Stimulated activated naive CD8-positive, alpha-beta T cell treated with anti-CD3 and anti-CD28 coated beads, Interleukin-15, Interleukin-2, amounts not matched to agents 100 U/mL and 50 U/mL, for 24 hours (primary cell): ENCODE data around the gene TMEM178B.
"Not testable (repeated sequence)": the region's sequence is repeated elsewhere in the genome, so short reads cannot be mapped to it uniquely, and the experiment has no call there.

ENCODE experiments used
- ATAC-seq: fragments of 150-1000 bp; cut with Tn5 transposase; one replicate; pipeline ENCODE4 v1.10.0; 2021
- DNase-seq: peaks from one replicate; pipeline ENCODE4 v3.0.0; 2021

Gene TMEM178B

DNA sequence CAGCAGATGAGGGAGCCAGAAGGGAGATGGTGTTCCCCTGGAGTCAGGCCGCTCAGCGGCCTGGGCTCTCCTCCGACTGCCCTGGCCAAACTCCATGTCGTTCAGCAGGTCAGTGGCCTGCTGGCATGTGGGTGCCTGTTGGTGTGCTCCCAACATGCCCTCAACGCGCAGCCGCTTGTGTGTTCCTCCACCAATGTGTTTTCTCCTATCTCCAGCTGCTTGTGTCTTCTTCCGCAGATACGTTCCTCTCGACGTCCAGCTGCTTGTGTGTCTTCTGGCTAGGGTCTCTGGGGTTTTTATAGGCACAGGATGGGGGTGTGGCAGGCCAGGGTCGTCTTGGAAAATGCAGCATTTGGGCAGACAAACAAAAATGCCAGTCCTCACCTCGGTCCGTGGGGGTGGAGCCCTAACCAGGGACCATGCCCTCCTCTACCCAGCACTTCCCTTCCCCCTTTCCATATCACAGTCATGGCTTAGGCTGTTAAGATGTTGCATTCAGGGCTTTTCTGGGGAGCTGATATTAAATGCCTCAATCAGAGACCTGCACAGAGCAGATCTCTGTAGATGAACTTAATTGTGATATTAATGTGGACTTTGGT is 111.6 kb downstream of the TMEM178B start:
- DNase-seq (no peak), ATAC-seq (no peak)

DNA sequence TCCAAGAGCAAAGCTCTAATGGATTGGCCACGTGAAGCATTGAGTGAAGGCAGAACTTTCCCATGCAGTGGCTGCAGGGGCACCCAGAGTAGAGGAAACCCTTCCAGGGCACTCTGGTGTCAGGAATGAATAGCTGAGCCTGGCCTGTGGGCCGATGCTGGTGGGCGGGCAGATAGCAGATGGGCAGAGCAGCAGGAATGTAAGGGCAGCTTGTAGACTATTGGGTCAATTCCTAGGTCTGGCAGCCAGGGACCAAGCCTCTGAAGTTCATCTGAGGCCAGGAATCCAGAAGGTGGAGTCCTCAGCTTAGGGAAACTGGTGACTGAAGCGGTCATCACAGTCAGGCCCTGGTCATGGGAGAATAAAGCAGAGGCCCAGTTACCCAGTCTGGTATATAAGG is 115.4 kb downstream of the TMEM178B start:
- ATAC-seq (no peak), DNase-seq (no peak)

DNA sequence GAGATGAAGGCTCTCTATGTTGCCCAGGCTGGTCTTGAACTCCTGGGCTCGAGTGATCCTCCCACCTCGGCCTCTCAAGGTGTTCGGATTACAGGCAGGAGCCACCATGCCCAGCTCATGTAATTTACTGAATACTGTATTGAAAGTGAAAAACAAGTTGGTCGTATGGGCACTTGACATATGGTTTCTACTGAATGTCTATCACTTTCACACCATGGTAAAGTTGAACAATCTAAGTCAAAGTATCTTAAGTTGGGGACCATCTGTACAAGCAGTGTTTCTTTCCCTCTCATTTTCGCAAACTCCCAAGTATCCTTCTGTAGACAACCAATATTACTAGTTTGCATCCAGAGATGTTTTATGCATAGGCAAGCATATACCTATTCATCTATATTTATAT is 116.6 kb downstream of the TMEM178B start:
- DNase-seq (no peak), ATAC-seq (no peak)

DNA sequence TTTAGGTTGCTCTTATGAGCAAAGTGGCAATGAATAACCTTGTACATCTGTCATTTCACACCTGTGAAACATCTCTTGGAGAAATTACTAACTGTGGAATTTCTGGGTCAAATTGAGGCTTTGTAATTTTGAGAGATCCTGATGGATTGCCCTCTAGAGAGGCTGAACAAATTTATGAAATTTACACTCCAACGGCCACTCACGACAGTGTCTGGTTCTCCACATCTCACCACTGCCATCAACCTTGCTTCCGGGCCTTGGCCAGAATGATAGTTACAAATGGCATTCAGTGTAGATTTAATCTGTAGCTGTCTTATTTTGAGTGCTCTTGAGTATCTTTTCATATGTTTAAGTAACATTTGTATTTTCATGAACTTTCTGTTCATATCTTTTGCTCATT is 117.4 kb downstream of the TMEM178B start:
- no peak for ATAC-seq
- DNase-seq: no peak

DNA sequence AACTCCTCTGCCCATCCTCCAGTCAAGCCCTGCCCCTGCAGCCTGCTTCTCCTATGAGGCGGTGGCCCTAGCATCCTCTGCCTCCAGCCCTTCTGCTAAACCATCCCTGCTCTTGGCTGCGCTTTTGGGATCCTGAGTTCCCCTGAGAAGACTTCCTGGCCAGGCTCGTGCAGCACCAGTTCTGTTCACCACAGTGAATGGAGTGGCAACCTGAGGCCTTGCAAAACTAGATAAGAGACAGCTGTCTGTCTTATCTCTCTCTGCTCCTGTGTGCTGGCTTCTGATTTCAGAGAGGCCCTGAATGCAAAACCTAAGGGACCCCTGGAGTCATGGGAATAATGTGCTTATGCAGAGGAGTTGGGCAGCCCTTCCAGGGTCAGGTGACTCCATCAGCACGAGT is 119.2 kb downstream of the TMEM178B start:
- DNase-seq (no peak), ATAC-seq (no peak)

DNA sequence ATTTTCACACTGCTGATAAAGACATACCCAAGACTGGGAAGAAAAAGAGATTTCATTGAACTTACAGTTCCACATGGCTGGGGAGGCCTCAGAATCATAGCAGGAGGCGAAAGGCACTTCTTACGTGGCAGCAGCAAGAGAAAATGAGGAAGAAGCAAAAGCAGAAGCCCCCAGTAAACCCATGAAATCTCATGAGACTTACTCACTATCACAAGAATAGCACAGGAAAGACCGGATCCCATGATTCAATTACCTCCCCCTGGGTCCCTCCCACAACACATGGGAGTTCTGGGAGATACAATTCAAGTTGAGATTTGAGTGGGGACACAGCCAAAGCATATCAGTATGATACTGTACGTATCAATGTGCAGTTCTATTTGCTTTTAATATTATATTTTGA is 121.9 kb downstream of the TMEM178B start:
- not testable (repeated sequence) for DNase-seq, ATAC-seq

DNA sequence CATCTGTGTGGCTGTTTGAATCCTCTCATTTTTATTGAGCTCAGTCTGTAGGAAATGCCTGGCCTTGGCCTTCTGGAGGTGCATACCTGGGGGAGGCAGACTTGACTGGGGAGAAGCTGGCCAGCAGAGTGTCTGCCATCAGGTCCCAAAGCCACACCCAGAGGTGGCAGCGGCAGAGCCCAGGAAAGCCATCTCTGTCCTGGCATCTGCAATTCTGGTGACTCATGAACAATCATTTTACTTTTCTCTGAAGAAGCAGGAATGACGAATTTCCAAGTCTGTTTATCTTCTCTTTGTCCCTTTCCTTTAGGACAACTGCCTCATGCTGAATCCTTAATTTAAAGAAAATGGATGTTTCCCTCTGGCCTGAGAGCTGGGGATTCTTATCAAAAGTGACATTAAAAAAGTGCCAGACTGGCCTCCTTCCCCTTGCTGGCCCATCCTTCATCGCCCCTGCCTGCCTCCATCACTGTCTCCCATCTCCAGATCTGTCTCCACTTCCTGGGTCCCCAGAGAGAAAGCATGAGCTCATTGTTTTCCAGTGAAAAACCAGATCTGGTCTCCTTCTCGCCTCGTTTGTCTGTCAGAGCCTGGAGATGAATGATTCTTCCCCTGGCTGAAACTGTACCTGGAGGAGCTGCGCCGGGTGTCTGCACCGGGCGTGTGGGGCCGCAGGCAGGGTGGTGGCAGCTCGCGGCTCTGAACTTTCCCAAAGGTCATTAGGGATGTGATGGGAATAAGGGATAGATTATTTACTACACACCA is 124.5 kb downstream of the TMEM178B start:
- ATAC-seq (no peak), DNase-seq (no peak)

DNA sequence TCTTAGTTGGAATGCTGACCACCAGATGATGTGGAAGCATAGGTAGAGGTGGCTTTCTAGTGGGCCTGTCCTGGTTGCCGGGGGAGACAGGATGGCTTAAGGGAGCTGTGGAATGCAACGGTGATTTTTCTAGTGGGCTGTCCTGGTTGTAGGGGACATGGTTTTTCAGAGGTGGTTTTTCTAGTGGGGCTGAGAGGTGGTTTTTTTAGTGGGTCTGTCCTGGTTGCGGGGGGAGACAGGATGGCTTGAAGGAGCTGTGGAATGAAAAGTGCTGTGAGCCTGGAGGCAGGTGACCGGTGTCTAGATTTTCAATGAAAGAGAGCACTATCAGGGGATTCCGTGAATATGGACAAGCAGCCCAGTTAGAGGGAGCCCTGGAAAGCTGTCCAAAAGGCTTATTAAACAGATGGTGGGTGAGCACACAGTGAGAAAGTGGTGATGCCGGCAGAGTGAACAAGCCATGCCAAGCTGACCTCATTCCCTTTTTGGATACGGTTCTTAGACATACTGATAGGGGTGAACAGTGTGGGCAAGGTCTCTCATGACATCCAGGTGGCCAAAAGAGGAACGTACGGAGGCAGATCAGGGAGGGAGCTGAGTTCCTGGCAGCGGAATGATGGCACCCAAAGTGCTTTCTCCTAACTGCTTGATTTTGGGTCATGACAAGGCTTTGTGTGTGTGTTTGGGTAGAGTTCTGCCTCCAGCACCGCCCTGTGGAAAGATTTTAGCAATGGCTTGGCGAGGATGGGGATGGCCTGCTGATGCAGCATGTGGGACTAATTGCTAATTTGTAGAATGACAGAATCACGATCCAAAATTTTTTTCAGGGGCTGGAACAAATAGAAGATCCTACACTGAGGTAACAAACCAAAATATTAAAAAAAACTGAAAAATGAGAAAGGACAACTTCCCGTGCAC is 126.6 kb downstream of the TMEM178B start:
- DNase-seq: no peak
- ATAC-seq: no peak

DNA sequence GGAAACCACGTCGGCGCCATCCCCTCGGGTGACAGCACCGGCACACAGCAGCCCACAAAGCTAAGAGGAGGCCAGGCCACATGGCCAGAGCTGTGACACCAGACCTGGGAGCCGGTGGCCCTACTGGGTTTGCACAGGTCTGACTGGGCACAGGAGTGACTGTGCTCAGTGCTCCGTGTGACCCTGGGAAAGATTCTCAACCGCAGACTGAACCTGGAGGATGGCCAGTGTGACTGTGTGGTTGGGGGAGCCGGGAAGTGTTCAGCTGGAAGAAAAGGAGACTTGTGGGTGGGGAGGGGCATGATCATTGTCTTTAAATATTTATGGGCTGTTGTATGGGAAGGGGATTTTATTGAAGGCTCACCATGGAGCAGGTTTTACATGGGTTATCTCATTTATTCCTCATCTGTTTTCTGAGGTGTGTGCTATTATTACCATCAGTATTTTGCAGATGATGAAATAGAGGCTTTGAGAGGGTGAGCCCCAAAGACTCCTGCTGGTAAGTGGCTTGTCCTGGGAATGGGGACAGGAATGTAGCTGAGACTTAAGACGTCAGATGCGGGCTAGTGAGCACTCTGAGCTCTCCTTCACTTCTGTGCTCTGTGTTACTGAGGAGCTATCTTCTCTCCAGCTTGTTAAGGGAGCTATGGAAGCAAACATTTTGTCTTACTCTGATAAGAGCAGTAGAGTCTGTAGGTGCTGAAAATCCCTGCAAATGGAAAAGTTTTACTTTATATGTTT is 127.5 kb downstream of the TMEM178B start:
- ATAC-seq (no peak), DNase-seq (no peak)

DNA sequence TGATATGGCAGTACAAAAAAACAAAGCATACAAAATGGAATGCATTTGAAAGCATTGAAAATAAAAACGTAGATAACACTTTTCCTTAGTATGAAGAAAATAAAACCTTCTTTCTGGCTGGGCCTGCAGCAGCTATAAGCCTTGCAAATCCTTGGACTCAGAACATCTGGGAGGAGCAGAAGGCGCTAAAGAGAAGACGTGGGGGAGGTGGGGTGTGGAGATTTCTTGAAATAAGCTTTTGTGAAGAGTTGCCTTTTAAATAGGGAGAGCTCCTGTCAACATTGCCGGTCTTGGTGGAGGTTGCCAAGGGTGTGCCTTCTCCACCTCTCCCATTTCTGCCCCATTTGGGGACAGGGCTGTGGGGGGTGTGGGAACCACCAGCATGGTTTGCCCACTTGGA is 128.7 kb downstream of the TMEM178B start:
- ATAC-seq: no peak
- no peak for DNase-seq

DNA sequence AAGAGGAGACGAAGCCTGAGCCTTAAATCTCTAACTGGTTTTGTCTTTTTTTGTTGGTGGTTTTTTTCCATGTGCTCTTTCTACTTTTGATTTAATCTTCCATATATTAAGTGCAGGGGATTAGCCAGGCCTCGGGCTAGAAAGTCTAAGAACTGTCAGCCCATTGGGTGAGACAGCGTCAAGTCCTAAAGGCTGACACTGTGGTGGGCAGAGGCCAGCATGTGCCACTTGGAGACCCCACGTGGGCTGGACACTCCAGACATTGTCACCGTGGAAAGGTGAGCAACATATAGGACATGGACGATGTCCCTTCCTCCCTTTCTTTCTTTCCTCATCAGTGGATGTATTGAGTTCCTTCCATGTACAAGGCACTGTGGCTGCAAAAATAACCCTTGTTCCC is 129.3 kb downstream of the TMEM178B start:
- DNase-seq (no peak), ATAC-seq (no peak)

DNA sequence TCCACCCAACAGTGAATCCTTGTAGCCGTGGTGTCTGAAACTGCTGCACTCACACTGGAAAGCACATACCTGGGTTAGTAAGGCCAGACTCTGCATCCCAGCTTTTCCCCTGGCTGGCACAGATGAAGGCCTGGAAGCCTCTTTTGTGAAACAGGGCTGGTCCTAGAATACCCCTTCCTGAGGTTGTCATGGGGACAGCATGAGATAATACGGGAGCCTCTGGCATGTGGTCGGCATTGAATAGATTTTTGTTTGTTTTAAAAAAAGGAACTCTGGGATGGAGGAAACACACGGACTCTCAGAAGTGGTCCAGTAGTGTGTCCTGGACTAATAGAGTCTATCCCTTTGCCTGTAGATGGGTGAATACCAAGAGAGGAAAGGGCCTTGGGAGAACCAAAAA is 129.7 kb downstream of the TMEM178B start:
- no peak for ATAC-seq

DNA sequence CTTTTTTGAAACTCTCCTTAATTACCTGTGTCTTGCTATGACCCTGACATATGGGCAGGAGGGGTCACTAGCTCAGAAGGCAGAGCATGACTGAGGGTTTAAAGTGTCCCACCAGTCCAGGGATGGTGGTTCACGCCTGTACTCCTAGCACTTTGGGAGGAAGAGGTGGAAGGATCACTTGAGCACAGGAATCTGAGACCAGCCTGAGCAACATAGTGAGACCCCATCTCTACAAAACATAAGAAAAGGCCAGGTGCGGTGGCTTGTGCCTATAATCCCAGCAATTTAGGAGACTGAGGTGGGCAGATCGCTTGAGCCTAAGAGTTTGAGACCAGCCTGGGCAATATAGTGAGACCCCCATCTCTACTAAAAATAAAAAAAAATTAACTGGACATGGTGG is 133.8 kb downstream of the TMEM178B start:
- no peak for DNase-seq
- ATAC-seq: no peak

More for the DNA sequence above, 129.7 kb downstream of the TMEM178B start:
- no peak for DNase-seq

DNA sequence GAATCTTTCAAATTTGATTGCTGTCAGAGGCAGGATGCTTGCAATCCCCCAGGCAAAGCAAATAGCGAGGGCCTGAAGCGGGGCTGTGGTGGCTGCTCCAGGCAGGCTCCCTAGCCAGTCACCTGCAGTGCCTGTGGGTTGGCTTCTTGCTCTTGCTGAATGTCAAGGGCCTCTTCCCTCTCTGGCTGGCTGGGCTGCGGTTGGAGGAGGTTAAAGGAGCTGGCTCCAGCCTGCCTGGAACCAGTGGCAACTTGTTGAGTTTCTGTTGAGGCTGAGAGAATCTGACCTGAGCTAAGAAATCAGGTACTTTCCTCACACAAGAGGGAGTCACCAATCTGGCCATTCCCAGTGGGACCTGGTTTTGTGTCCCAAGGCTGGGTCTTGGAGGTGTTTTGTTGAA is 134.7 kb downstream of the TMEM178B start:
- ATAC-seq: no peak
- DNase-seq: no peak

DNA sequence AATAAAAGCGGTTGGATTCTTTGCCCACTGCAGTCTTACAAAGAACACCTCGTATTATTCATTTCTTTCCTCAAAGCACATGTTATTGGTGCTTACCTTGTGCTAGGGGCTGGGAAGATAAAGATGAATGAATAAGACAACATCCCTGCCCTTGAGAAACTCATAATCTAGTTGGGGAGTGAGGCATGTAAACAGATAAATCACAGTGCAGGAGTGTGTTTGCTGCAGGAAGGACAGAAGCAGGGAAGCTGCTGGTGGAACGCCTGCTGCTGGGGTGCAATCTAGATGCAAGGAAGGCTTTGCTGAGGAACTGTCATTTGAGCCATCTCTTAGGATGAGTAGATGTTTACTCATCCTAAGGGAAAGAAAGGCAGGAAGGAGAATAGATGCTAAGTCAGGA is 135.6 kb downstream of the TMEM178B start:
- ATAC-seq (no peak), DNase-seq (no peak)

DNA sequence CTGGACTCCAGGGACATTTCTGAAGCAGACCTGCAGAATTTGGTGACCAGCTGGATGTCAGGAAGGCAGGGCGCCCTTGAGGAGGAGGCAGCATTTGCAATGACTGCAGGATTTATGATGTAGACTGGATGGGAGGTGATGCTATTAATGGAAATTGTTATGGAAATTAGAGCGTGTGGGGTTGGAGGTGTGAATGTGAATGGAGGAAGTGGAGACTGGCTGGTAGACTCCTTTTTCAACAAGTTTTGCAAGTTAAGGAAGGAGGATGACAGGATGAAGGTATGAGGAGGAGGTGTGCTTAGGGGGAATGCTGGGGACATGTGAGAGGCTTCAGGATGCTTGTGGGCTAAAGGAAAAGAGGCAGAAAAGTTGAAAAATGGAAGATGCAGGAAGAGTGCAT is 137.0 kb downstream of the TMEM178B start:
- ATAC-seq (no peak), DNase-seq (no peak)

DNA sequence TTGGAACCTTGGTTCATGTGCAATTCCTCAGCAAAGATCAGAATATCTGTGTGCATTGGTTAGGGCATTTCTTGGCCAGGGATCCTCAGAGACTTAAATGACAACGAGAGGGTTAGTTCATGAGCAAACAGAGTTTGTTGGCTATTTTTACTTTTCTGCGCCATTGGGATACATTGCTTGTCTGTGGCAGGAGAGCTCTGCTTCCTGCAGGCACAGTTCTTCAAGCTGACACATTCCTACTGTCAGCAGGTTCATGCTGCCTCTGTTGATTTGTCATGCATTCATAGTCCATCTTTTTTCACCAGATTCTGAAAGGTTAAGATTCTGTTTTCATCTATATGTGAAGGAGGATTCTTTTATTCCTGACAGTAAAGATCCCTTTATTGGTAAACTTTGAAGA is 139.4 kb downstream of the TMEM178B start:
- ATAC-seq: no peak
- DNase-seq: no peak

DNA sequence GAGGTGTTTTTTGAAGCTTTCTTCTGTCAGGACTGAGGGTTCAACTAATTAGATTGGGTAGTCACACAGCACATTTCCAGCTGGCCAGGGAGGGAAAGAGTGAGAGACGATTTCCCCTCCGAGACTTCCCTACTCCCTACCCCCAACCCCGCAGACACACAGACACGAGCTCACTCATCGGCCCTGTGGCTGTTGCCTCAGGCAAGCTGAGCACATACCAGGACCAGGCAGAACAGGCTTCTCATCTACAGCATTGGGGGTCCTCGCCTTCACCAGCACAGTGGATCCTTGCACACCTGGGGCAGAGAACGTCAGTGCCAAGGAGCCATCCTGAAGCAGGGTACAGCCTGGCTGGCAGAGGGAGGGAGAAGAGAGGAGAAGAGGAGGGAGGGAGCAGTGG is 144.1 kb downstream of the TMEM178B start:
- DNase-seq (no peak), ATAC-seq (no peak)

DNA sequence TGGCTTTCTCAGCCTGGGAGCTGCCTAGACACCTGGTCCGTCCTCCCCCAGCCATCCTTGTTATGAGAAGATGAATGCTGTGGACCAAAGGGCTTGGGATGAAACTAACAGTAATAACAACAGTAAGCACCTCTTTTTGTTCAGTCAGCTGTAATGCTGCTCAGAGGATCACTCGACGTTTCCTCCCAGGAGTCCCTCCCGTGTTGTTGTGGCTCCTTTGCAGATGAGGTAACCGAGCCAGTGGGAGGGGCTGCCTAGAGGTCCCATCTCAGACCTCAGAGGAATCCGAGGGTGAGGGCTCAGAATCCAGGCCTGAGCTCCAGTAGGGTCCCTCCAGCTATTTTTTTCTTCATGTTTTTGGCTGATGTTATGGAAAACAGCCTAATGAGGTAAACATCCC is 145.1 kb downstream of the TMEM178B start:
- ATAC-seq: no peak
- DNase-seq: no peak

DNA sequence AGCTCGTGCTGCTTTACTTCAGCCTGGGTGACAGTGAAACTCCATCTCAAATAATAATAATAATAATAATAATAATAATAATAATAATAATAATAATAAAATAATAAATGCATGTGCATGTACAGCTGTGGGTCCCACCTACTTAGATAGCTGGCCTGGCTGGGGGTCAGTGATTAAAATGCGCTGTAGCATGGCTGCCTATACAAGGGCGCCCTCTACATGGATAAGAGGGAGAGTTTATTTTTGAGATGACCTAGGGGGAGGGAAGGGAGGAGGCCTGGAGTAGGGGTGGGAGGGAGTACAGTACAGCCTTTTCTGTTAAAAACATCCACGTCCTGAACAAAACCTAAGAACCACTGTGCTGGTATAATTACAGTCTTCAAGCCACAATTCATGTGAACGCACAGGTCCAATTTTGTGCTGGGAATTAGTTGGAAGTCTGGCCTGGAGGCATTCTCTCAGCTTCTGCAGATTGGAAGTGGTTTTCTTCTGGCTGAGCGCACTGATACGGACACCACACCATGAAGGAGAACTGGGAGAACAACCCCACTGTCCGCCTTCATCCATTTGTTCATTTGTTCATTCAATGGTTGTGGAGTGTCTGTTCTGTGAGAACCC is 146.5 kb downstream of the TMEM178B start:
- ATAC-seq (no peak), DNase-seq (no peak)

DNA sequence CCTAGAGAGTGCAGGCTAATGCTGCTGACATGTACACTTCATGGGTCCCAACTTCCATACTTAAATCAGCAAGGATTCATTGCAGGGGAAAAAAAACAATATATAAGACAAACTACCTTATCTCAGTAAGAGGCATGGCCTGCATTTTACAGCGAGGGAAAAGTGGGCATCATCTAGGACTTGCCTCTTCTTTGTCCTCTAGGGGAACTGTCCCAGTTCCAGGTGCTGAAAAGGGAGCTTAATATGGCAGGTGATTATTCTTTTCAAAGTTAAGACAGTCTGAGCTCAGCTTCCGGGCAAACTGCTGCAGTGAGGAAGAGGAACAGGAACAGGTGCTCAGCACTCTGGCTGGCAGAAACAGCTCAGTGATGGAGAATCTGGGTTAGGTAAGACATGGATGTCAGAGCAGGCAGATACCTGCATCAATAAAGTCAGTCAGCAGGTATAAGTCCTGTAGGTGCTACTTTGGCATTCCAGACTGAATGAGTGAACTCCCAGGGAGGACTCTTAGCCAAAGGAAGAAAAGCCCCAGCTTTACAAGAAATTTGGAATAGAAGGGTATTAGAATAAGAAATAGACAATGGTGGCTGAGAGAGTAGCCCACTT is 147.2 kb downstream of the TMEM178B start:
- ATAC-seq (no peak), DNase-seq (no peak)
